ES-I3 (cell line): Measurements from ENCODE around the gene RASGEF1B.

Source experiments
- H3K36me3 ChIP-seq: 2 replicates; pipeline ENCODE4 v1.6.1; 2013; ENCODE audit warnings: mild to moderate bottlenecking, low read length, control low read depth, moderate library complexity; ENCODE audit not compliant: insufficient read depth
- H3K4me1 ChIP-seq: 2 replicates; pipeline ENCODE4 v1.6.1; 2013; ENCODE audit warnings: mild to moderate bottlenecking, control low read depth, low read length; ENCODE audit not compliant: insufficient read depth
- H3K9ac ChIP-seq: 2 replicates; pipeline ENCODE4 v1.6.1; 2013; ENCODE audit warnings: low read depth, mild to moderate bottlenecking, low read length, moderate library complexity
- H3K9me3 ChIP-seq: 2 replicates; pipeline ENCODE4 v1.6.1; 2013; ENCODE audit warnings: mild to moderate bottlenecking, low read length, moderate library complexity; ENCODE audit not compliant: control insufficient read depth, insufficient read depth

The RASGEF1B gene

DNA sequence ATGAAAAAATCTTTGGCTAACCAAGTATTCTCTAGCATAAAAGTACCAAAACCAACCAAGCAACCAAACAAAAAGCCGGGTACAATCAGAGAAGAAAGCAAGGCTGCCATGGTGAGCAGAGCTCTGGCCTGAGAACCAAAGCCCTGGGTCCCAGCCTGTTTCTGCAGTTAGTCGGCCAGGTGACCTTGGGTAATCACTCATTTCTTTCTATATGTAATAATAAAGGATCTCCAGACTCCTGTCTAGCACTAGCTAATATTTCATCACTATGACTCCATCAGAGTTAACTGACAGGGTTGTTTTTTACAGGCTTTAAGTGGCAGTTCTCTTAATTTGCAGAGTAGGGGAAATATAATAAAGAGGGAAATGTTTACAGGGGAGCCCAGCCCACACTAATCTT, 34.0 kb upstream of the RASGEF1B start:
- Histone ChIP-seq H3K4me1 (no peaks in the 10 kb centered on the region), H3K9ac (no peak overlapping the region), H3K36me3 (no peaks in the 10 kb centered on the region), H3K9me3 (no peaks in the 10 kb centered on the region)

GRCh38 chr4:81505004-81505598, 33.4 kb upstream of the RASGEF1B start:
- Histone ChIP-seq H3K9ac (no peak overlapping the region), H3K36me3 (no peaks in the 10 kb centered on the region), H3K4me1 (no peaks in the 10 kb centered on the region), H3K9me3 (no peaks in the 10 kb centered on the region)

DNA sequence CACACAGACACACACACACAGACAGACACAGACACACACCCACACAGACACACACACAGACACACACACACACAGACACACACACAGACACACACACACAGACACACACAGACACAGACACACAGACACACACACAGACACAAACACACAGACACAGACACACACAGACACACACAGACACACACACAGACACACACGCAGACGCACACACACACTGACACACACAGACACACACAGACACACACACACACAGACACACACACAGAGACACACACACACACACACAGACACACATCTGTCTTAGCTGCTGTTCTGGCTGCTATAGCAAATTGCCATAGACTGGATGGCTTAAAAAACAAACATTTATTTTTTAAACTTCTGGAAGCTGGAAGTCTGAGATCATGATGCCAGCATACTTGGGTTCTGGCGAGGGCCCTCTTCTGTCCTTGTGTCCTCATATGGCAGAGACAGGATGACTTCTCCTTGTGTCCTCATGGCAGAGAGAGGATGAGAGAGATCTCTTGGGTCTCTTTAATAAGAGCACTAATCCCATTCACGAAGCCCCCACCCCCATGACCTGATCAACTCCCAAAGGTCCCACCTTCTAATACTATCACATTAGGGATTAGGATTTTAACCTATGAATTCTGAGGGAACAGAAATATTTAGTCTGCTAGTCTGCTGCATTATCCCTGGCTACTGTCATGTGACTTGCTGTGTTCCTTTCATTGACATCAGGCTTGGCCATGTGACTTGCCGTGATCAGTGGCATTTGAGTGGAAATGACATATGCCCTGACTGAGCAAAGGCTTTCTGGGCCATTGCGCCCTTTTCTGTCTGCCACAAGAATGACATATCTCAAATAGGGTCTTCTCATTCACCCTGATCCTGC, 32.7 kb upstream of the RASGEF1B start:
- Histone ChIP-seq H3K36me3 (no peaks in the 10 kb centered on the region), H3K4me1 (0 out of 2 replicates have a peak, but pooled peaks cover under 1% of the 10 kb centered on the region), H3K9me3 (no peaks in the 10 kb centered on the region), H3K9ac (no peak overlapping the region)

- H3K36me3 ChIP-seq, result no peaks in the 10 kb centered on the region
- 0 out of 2 replicates have a peak, but pooled peaks cover 3% of the 10 kb centered on the region for H3K4me1 ChIP-seq
- H3K9me3 ChIP-seq, result no peaks in the 10 kb centered on the region
- no peak overlapping the region for H3K9ac ChIP-seq
Measured at GRCh38 chr4:81503586-81503985, 31.9 kb upstream of the RASGEF1B start.

DNA sequence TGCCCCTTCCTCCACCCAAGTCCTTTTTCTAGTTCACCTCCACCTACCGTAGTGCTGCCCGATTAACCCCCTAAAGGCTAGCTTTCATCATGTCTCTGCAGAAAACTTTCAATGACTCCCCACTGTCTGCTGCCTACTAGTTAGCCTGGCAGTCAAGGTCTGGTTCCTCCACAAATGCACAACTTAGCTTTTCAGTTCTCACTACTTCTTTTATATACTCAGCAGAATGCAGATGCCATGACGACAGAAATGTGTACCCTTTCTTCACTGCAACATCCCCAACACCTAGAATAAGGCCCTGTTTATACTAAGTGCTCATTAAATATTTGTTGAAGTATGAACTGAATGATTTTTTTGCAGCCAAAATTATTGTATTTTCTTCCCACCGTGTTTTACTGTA, 30.9 kb upstream of the RASGEF1B start:
- 0 out of 2 replicates have a peak, but pooled peaks cover 3% of the 10 kb centered on the region for H3K4me1 ChIP-seq
- no peaks in the 10 kb centered on the region for H3K9me3 ChIP-seq
- no peaks in the 10 kb centered on the region for H3K36me3 ChIP-seq
- no peak overlapping the region for H3K9ac ChIP-seq

DNA sequence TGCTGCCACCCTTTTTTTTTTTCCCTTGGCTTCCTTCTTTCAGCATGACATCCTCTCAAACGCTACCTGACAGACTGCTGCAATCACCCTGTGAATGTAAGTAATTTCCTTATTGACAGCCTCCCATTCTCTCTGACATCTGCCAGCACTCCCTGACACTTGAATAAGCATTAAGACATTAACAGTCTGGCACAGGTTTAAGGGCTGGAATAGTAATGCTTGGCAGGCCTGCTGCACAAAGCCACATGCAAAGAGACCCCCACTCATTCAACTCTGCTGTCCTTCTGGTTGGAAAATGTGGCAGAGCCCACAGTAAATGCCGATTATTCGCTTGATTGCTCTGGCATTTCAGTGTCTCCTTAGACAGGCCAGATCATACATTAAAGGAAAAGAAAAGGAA, 28.1 kb upstream of the RASGEF1B start:
- Histone ChIP-seq H3K36me3 (no peaks in the 10 kb centered on the region), H3K4me1 (0 out of 2 replicates have a peak, but pooled peaks cover 3% of the 10 kb centered on the region), H3K9me3 (no peaks in the 10 kb centered on the region), H3K9ac (no peak overlapping the region)

DNA sequence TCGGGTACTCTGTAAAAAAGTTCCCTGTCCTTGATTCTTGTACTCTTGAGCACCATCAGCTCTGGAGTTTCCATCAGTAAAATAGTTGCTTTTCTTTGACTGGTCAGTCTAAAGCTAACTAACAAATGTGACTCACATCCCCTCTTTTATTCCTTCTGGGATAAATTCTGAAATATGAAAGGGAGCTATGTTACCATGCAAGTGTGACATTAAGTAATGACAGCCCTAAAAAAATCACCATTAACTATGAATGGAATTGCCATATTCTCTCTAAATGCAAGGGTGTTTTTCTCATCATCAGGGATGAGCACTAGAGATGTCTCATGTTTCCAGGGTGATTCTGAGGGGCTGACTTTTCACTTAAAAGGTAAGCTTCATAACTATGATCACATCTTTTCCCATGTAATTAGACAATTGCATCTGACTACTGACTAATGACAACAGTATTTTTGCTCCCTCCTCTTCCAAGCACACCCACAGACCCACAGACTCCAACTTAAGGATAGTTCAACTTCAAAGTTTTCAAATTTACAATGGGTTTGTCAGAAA, 26.9 kb upstream of the RASGEF1B start:
- Histone ChIP-seq H3K36me3 (no peaks in the 10 kb centered on the region), H3K9me3 (no peaks in the 10 kb centered on the region), H3K4me1 (0 out of 2 replicates have a peak, but pooled peaks cover 3% of the 10 kb centered on the region), H3K9ac (no peak overlapping the region)

- Histone ChIP-seq H3K4me1 (0 out of 2 replicates have a peak, but pooled peaks cover 3% of the 10 kb centered on the region), H3K36me3 (no peaks in the 10 kb centered on the region), H3K9ac (no peak overlapping the region), H3K9me3 (no peaks in the 10 kb centered on the region)
Measured at GRCh38 chr4:81498046-81498445, 26.3 kb upstream of the RASGEF1B start.

DNA sequence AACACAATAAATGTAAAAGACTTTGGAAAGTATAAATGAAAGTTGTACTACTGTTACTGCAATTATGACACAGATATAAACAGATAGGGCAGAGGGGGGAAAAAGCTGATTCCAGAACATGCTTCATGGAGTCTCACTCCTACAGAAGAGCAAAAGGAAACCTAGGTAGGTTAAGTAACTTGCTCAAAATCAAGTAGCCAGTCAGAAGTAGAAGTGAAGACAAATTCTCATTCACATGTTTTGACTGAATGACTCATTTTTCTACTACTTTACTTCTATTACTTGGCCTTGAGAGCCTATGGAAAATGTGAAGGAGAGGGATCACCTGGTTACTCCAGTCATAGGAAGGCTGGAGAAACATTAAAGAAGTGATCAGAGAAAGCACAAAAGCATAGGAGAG, 23.6 kb upstream of the RASGEF1B start:
- Histone ChIP-seq H3K4me1 (0 out of 2 replicates have a peak, but pooled peaks cover 3% of the 10 kb centered on the region), H3K9me3 (no peaks in the 10 kb centered on the region), H3K9ac (no peak overlapping the region), H3K36me3 (no peaks in the 10 kb centered on the region)

- Histone ChIP-seq H3K9ac (no peak overlapping the region), H3K9me3 (no peaks in the 10 kb centered on the region), H3K4me1 (no peaks in the 10 kb centered on the region), H3K36me3 (no peaks in the 10 kb centered on the region)
Measured at GRCh38 chr4:81494031-81494431, 22.3 kb upstream of the RASGEF1B start.

DNA sequence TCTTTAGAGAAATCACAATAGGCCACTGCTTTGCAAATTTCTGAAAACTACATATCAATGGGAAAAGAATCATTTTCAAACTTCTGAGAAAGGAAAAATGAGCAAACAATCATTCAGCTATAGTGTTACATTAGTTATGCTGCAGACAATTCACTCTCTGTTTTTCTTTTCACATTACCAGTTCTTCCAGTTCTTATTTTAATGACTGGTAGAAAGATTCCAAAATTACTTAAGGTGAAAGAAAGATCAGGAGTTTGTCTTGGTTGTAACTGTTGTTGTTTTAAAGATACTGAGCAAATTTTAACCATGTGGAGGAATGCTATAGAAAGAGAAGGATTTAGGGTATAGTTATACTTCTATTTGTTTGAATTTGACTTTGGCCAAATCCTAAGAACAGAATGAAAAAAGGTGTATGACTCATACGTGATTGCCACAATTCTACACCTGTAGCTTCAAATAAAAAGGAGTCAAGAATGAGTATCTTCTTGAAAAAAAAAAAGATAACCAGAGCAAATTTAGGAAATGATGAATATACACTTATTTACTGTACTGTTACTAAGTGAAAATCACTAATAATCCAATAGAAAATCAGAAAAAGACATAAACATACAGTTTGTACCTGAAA, 21.0 kb upstream of the RASGEF1B start:
- Histone ChIP-seq H3K9ac (no peak overlapping the region), H3K9me3 (no peaks in the 10 kb centered on the region), H3K4me1 (no peaks in the 10 kb centered on the region), H3K36me3 (no peaks in the 10 kb centered on the region)

GRCh38 chr4:81491943-81492342, 20.2 kb upstream of the RASGEF1B start:
- H3K36me3 ChIP-seq, result no peaks in the 10 kb centered on the region
- no peaks in the 10 kb centered on the region for H3K9me3 ChIP-seq
- no peak overlapping the region for H3K9ac ChIP-seq
- no peaks in the 10 kb centered on the region for H3K4me1 ChIP-seq

GRCh38 chr4:81490403-81491160, 18.9 kb upstream of the RASGEF1B start:
- Histone ChIP-seq H3K9ac (no peak overlapping the region), H3K4me1 (peaks cover 9% of the 10 kb centered on the region; the same call in 1 of the 2 replicates), H3K36me3 (no peaks in the 10 kb centered on the region), H3K9me3 (no peaks in the 10 kb centered on the region)

GRCh38 chr4:81486502-81486901, 14.8 kb upstream of the RASGEF1B start:
- no peaks in the 10 kb centered on the region for H3K9me3 ChIP-seq
- peaks cover 9% of the 10 kb centered on the region; the same call in 1 of the 2 replicates for H3K4me1 ChIP-seq
- H3K36me3 ChIP-seq, result no peaks in the 10 kb centered on the region
- peak overlapping the region; percentile 18; the same call in 1 of the 2 replicates for H3K9ac ChIP-seq
